ENCODE data around the gene PLEKHM2. TPM values are rescaled to one million over a fixed set of nuclear protein-coding genes. Genes with fewer than 3 reads are reported as not detected.

PLEKHM2 gene
- polyA plus RNA-seq, 1 donor from 2014 or later: 40.1 TPM

GRCh38 chr1:15728937-15729657 lies 45.0 kb downstream of the PLEKHM2 start:
- TF ChIP-seq EP300 (conservative IDR thresholded peaks at IDR 0.05; ENCODE audit: poor library complexity, severe bottlenecking) (no peak), TAF1 (IDR thresholded peaks at IDR 0.05; ENCODE audit: low read depth) (no peak)
- no peaks in the 10 kb centered on the region for H3K79me2 ChIP-seq (replicated peaks; ENCODE audit: insufficient read depth, low read length)
- no peaks in the 10 kb centered on the region for H3K27me3 ChIP-seq (ENCODE audit: insufficient read depth, low read depth, low read length)
- no peak overlapping the region for H2AFZ ChIP-seq (ENCODE audit: low read depth, low read length)
- no peaks in the 10 kb centered on the region for H3K36me3 ChIP-seq (ENCODE audit: insufficient read depth, low read length)
- H3F3A ChIP-seq (ENCODE audit: insufficient read depth, low read length, poor library complexity, severe bottlenecking): no peaks in the 10 kb centered on the region
- no peak overlapping the region for H3K4me3 ChIP-seq (ENCODE audit: low read length)
- H3K9me2 ChIP-seq (ENCODE audit: insufficient read depth, low read length): no peaks in the 10 kb centered on the region
- no peaks in the 10 kb centered on the region for H4K20me1 ChIP-seq (ENCODE audit: insufficient read depth)
- H3K9me3 ChIP-seq (ENCODE audit: low read length): no peaks in the 10 kb centered on the region
- H3K4me2 ChIP-seq (ENCODE audit: low read length): no peak overlapping the region
- no peak overlapping the region for H3K9ac ChIP-seq (ENCODE audit: low read length)
- H3K27ac ChIP-seq (ENCODE audit: low read length): no peak overlapping the region

GRCh38 chr1:15730423-15730822 lies 46.3 kb downstream of the PLEKHM2 start:
- TF ChIP-seq EP300 (conservative IDR thresholded peaks at IDR 0.05; ENCODE audit: poor library complexity, severe bottlenecking): no peak
- no peak for TF ChIP-seq EZH2 (IDR thresholded peaks at IDR 0.05; ENCODE audit: borderline replicate concordance, insufficient read depth, low read length, poor library complexity, severe bottlenecking)
- no peak for TF ChIP-seq CTCF (IDR thresholded peaks at IDR 0.05; ENCODE audit: poor library complexity, severe bottlenecking)
- no peak for TF ChIP-seq SMC3 (conservative IDR thresholded peaks at IDR 0.05; ENCODE audit: poor library complexity)
- no peak for TF ChIP-seq RAD21 (conservative IDR thresholded peaks at IDR 0.05)
- no peak for TF ChIP-seq POLR2AphosphoS5 (IDR thresholded peaks at IDR 0.05)
- TF ChIP-seq TAF1 (IDR thresholded peaks at IDR 0.05; ENCODE audit: low read depth): no peak
- no peak for TF ChIP-seq REST (IDR thresholded peaks at IDR 0.05; ENCODE audit: borderline replicate concordance)
- TF ChIP-seq MXI1 (conservative IDR thresholded peaks at IDR 0.05; ENCODE audit: poor library complexity, severe bottlenecking): no peak
- Histone ChIP-seq H3K9me3 (ENCODE audit: low read length) (no peaks in the 10 kb centered on the region), H3K4me2 (ENCODE audit: low read length) (no peak overlapping the region), H4K20me1 (ENCODE audit: insufficient read depth) (no peaks in the 10 kb centered on the region), H3K9ac (ENCODE audit: low read length) (no peak overlapping the region), H3K79me2 (replicated peaks; ENCODE audit: insufficient read depth, low read length) (no peaks in the 10 kb centered on the region), H3K4me3 (ENCODE audit: low read length) (no peak overlapping the region), H3K36me3 (ENCODE audit: insufficient read depth, low read length) (no peaks in the 10 kb centered on the region), H3F3A (ENCODE audit: insufficient read depth, low read length, poor library complexity, severe bottlenecking) (no peaks in the 10 kb centered on the region), H3K9me2 (ENCODE audit: insufficient read depth, low read length) (no peaks in the 10 kb centered on the region), H2AFZ (ENCODE audit: low read depth, low read length) (no peak overlapping the region), H3K27ac (ENCODE audit: low read length) (no peak overlapping the region), H3K27me3 (ENCODE audit: insufficient read depth, low read depth, low read length) (no peaks in the 10 kb centered on the region)
